Ovary (tissue), 3 donors: ENCODE data around the gene REXO2.

Experiments used
- EP300 ChIP-seq: sonication (generic); formaldehyde crosslinking; IDR thresholded peaks from one replicate; pipeline ENCODE4 v1.6.1; 2017; ENCODE audit warnings: antibody characterized with exemption
- TF ChIP-seq, protein P1 (sequence below), 3 donors: fragments of 450-650 bp in 2 of 3; fragments of 200-600 bp in 1 of 3; IDR thresholded peaks; one replicate each; pipeline versions ENCODE4 v1.5.1 to v1.8.0; 2016 to 2022; ENCODE audit warnings: antibody characterized with exemption in 3 of 3, mild to moderate bottlenecking in 1 of 3
- donor health status: DM: no; HTN: no; CAD: no.

DNA sequence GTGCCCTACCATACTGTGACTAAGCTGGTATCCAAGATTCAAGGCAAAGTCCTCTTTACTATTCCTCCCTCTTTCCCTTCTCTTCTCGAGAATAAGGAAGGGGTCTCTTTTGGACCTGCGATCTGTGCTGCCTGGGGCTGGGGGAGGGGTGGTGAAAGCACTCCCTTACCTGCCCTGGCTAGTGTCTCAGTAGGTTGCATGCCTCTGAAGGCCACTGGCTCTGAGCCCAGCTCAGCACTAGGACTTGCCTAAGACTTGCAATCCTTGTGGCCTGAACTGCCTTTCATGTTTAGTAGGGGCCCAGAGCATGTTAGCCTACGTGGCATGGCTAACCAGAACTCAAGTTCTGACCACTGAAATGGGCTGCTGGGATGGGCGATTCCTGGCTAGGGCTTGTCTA lies 13.0 kb upstream of the REXO2 start:
- TF ChIP-seq, protein P1, sequence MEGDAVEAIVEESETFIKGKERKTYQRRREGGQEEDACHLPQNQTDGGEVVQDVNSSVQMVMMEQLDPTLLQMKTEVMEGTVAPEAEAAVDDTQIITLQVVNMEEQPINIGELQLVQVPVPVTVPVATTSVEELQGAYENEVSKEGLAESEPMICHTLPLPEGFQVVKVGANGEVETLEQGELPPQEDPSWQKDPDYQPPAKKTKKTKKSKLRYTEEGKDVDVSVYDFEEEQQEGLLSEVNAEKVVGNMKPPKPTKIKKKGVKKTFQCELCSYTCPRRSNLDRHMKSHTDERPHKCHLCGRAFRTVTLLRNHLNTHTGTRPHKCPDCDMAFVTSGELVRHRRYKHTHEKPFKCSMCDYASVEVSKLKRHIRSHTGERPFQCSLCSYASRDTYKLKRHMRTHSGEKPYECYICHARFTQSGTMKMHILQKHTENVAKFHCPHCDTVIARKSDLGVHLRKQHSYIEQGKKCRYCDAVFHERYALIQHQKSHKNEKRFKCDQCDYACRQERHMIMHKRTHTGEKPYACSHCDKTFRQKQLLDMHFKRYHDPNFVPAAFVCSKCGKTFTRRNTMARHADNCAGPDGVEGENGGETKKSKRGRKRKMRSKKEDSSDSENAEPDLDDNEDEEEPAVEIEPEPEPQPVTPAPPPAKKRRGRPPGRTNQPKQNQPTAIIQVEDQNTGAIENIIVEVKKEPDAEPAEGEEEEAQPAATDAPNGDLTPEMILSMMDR (IDR thresholded peaks at IDR 0.05) = no peak
- TF ChIP-seq EP300 = no peak
